Measurements from ENCODE around the gene CCT6A. TPM values are rescaled to one million over a fixed set of nuclear protein-coding genes. Genes with fewer than 3 reads are reported as not detected.
"Not testable (repeated sequence)": the region's sequence is repeated elsewhere in the genome, so short reads cannot be mapped to it uniquely, and the experiment has no call there.

Gene CCT6A
- polyA plus RNA-seq, 1 donor from 2014 or later: 275 TPM

GRCh38 chr7:56046721-56047445 lies 4.7 kb upstream of the CCT6A start:
- H3K79me2 ChIP-seq (replicated peaks; ENCODE audit: insufficient read depth, low read length): peaks cover 10% of the 10 kb centered on the region
- H3K27me3 ChIP-seq (ENCODE audit: insufficient read depth, low read depth, low read length): no peaks in the 10 kb centered on the region
- H4K20me1 ChIP-seq (ENCODE audit: insufficient read depth): no peaks in the 10 kb centered on the region
- no peak overlapping the region for H3K27ac ChIP-seq (ENCODE audit: low read length)
- no peak overlapping the region for H3K9ac ChIP-seq (ENCODE audit: low read length)
- H2AFZ ChIP-seq (ENCODE audit: low read depth, low read length): no peak overlapping the region
- no peak overlapping the region for H3K4me2 ChIP-seq (ENCODE audit: low read length)
- no peaks in the 10 kb centered on the region for H3K36me3 ChIP-seq (ENCODE audit: insufficient read depth, low read length)
- no peaks in the 10 kb centered on the region for H3K9me3 ChIP-seq (ENCODE audit: low read length)
- H3K4me3 ChIP-seq (ENCODE audit: low read length): no peak overlapping the region
- H3F3A ChIP-seq (ENCODE audit: insufficient read depth, low read length, poor library complexity, severe bottlenecking): peaks cover 3% of the 10 kb centered on the region
- TF ChIP-seq, protein P1, sequence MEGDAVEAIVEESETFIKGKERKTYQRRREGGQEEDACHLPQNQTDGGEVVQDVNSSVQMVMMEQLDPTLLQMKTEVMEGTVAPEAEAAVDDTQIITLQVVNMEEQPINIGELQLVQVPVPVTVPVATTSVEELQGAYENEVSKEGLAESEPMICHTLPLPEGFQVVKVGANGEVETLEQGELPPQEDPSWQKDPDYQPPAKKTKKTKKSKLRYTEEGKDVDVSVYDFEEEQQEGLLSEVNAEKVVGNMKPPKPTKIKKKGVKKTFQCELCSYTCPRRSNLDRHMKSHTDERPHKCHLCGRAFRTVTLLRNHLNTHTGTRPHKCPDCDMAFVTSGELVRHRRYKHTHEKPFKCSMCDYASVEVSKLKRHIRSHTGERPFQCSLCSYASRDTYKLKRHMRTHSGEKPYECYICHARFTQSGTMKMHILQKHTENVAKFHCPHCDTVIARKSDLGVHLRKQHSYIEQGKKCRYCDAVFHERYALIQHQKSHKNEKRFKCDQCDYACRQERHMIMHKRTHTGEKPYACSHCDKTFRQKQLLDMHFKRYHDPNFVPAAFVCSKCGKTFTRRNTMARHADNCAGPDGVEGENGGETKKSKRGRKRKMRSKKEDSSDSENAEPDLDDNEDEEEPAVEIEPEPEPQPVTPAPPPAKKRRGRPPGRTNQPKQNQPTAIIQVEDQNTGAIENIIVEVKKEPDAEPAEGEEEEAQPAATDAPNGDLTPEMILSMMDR (IDR thresholded peaks at IDR 0.05; ENCODE audit: poor library complexity, severe bottlenecking): no peak
- TF ChIP-seq RAD21 (conservative IDR thresholded peaks at IDR 0.05) (no peak), EZH2 (IDR thresholded peaks at IDR 0.05; ENCODE audit: borderline replicate concordance, insufficient read depth, low read length, poor library complexity, severe bottlenecking) (no peak), POLR2AphosphoS5 (IDR thresholded peaks at IDR 0.05) (no peak), SMC3 (conservative IDR thresholded peaks at IDR 0.05; ENCODE audit: poor library complexity) (no peak), EP300 (conservative IDR thresholded peaks at IDR 0.05; ENCODE audit: poor library complexity, severe bottlenecking) (no peak), REST (IDR thresholded peaks at IDR 0.05; ENCODE audit: borderline replicate concordance) (no peak), TAF1 (IDR thresholded peaks at IDR 0.05; ENCODE audit: low read depth) (no peak)
- no peaks in the 10 kb centered on the region for H3K9me2 ChIP-seq (ENCODE audit: insufficient read depth, low read length)

GRCh38 chr7:56047446-56048116 lies 4.0 kb upstream of the CCT6A start:
- H3K4me2 ChIP-seq (ENCODE audit: low read length); H3K27ac ChIP-seq (ENCODE audit: low read length): not testable (repeated sequence)

More at GRCh38 chr7:56047446-56048116, 4.0 kb upstream of the CCT6A start:
- not testable (repeated sequence) for H3K36me3 ChIP-seq (ENCODE audit: insufficient read depth, low read length); H4K20me1 ChIP-seq (ENCODE audit: insufficient read depth); H3K9me2 ChIP-seq (ENCODE audit: insufficient read depth, low read length); H2AFZ ChIP-seq (ENCODE audit: low read depth, low read length); H3K9ac ChIP-seq (ENCODE audit: low read length); H3K4me3 ChIP-seq (ENCODE audit: low read length); H3K27me3 ChIP-seq (ENCODE audit: insufficient read depth, low read depth, low read length); H3F3A ChIP-seq (ENCODE audit: insufficient read depth, low read length, poor library complexity, severe bottlenecking); H3K9me3 ChIP-seq (ENCODE audit: low read length)
- H3K79me2 ChIP-seq (replicated peaks; ENCODE audit: insufficient read depth, low read length): peaks cover 16% of the 10 kb centered on the region

Measured in neural cell (in vitro differentiated cells).